H1 (cell line): ENCODE data around the gene OR5H6.

Experiments used
- ATF2 ChIP-seq: IDR thresholded peaks from 2 replicates; pipeline ENCODE4 v1.6.1; 2012; ENCODE audit warnings: low read length, inconsistent platforms
- BRCA1 ChIP-seq: IDR thresholded peaks from 2 replicates; pipeline ENCODE4 v1.6.1; 2012; ENCODE audit warnings: low read depth, low read length, improper control_type of control experiment
- GABPA ChIP-seq: IDR thresholded peaks from 2 replicates; pipeline ENCODE4 v1.6.1; 2011; ENCODE audit warnings: mild to moderate bottlenecking, low read length, moderate library complexity, borderline replicate concordance; ENCODE audit not compliant: insufficient read depth
- GTF2F1 ChIP-seq: IDR thresholded peaks from 2 replicates; pipeline ENCODE4 v1.6.1; 2012; ENCODE audit warnings: low read depth, low read length, improper control_type of control experiment, borderline replicate concordance
- KDM1A ChIP-seq: fragments of 200-600, 300-600 bp; sonication (generic); IDR thresholded peaks from 2 replicates; pipeline ENCODE4 v1.7.1; 2016; ENCODE audit warnings: mild to moderate bottlenecking, low read length, borderline replicate concordance
- POLR2A ChIP-seq, 2 experiments: IDR thresholded peaks; 1 replicate in 1 of 2; 2 replicates in 1 of 2; pipeline ENCODE4 v1.6.1; 2011; ENCODE audit warnings: low read depth in 2 of 2, low read length in 2 of 2, mild to moderate bottlenecking in 2 of 2; ENCODE audit errors: control extremely low read depth in 1 of 2
- RAD21 ChIP-seq, 2 experiments: IDR thresholded peaks in 1 of 2; conservative IDR thresholded peaks in 1 of 2; 2 replicates each; pipeline ENCODE4 v1.6.1; 2011; ENCODE audit warnings: low read depth in 2 of 2, low read length in 2 of 2, improper control_type of control experiment in 1 of 2, inconsistent platforms in 1 of 2, mild to moderate bottlenecking in 1 of 2, moderate library complexity in 1 of 2
- RBBP5 ChIP-seq: IDR thresholded peaks from 2 replicates; pipeline ENCODE4 v1.7.1; 2012; ENCODE audit warnings: low read depth, mild to moderate bottlenecking, inconsistent platforms, low read length, moderate library complexity, borderline replicate concordance
- RFX5 ChIP-seq: IDR thresholded peaks from 2 replicates; pipeline ENCODE4 v1.6.1; 2011; ENCODE audit warnings: low read depth, low read length, improper control_type of control experiment, borderline replicate concordance
- RXRA ChIP-seq: IDR thresholded peaks from 2 replicates; pipeline ENCODE4 v1.6.1; 2011; ENCODE audit warnings: low read depth, mild to moderate bottlenecking, low read length, moderate library complexity; ENCODE audit not compliant: insufficient read depth
- SP4 ChIP-seq: IDR thresholded peaks from 2 replicates; pipeline ENCODE4 v1.6.1; 2012; ENCODE audit warnings: low read length, inconsistent platforms
- YY1 ChIP-seq: IDR thresholded peaks from 2 replicates; pipeline ENCODE4 v1.6.1; 2011; ENCODE audit warnings: low read depth, mild to moderate bottlenecking, low read length
- TF ChIP-seq, protein P1 (sequence below), 3 experiments: IDR thresholded peaks; 1 replicate in 2 of 3; 2 replicates in 1 of 3; pipeline versions ENCODE4 v1.5.1 to v1.6.1; 2011; ENCODE audit warnings: low read length in 3 of 3, mild to moderate bottlenecking in 3 of 3, inconsistent platforms in 2 of 3, low read depth in 1 of 3, moderate library complexity in 1 of 3; ENCODE audit not compliant: insufficient read depth in 1 of 3; ENCODE audit errors: control extremely low read depth in 1 of 3

DNA sequence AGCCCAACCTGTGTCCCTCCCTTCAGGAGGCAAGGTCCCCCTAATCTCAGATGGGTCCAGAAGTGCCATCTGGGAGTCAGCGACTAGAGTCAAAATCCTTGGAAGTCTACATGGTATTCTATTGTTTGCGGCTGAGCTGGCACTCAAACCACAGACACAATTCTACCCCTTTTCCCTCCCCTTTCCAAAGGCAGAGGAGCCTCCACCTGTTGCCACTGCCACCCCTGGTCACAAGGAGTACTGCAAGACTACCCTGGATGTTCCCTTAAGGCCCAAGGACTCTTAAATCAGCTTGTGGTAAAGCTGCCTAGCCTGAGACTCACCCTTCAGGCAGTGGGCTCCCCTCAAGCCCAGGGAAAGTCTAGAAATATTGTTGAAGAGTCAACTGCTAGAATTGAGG lies 4.3 kb upstream of the OR5H6 start:
- TF ChIP-seq, protein P1, sequence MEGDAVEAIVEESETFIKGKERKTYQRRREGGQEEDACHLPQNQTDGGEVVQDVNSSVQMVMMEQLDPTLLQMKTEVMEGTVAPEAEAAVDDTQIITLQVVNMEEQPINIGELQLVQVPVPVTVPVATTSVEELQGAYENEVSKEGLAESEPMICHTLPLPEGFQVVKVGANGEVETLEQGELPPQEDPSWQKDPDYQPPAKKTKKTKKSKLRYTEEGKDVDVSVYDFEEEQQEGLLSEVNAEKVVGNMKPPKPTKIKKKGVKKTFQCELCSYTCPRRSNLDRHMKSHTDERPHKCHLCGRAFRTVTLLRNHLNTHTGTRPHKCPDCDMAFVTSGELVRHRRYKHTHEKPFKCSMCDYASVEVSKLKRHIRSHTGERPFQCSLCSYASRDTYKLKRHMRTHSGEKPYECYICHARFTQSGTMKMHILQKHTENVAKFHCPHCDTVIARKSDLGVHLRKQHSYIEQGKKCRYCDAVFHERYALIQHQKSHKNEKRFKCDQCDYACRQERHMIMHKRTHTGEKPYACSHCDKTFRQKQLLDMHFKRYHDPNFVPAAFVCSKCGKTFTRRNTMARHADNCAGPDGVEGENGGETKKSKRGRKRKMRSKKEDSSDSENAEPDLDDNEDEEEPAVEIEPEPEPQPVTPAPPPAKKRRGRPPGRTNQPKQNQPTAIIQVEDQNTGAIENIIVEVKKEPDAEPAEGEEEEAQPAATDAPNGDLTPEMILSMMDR (IDR thresholded peaks at IDR 0.05; ENCODE audit: control extremely low read depth in 1 of 3, insufficient read depth in 1 of 3, low read depth in 1 of 3, low read length in 3 of 3): peak; percentile 28 to 67 (median 48); a peak in 3 of 4 replicates
- no peak for TF ChIP-seq SP4
- TF ChIP-seq BRCA1: no peak
- no peak for TF ChIP-seq RBBP5
- no peak for TF ChIP-seq GTF2F1
- no peak for TF ChIP-seq POLR2A (IDR thresholded peaks at IDR 0.05; ENCODE audit: control extremely low read depth in 1 of 2, low read depth in 2 of 2, low read length in 2 of 2)
- no peak for TF ChIP-seq YY1
- no peak for TF ChIP-seq GABPA
- TF ChIP-seq RXRA: no peak
- TF ChIP-seq RAD21 (IDR thresholded peaks at IDR 0.05 in 1 of 2, conservative IDR thresholded peaks at IDR 0.05 in 1 of 2; ENCODE audit: low read depth in 2 of 2, low read length in 2 of 2): peak; percentile 23 to 44; a peak in 2 of 4 replicates
- no peak for TF ChIP-seq RFX5
- TF ChIP-seq ATF2: no peak
- TF ChIP-seq KDM1A: no peak
